ENCODE data around the gene DDX1. TPM values are rescaled to one million over a fixed set of nuclear protein-coding genes. Genes with fewer than 3 reads are reported as not detected.

DDX1 gene
- total and polyA plus RNA-seq, 2 donors (not counting 1 experiment from before 2014, with no cell fraction given), result 13.2 to 52.6 TPM

GRCh38 chr2:15653806-15654726 is 62.4 kb downstream of the DDX1 start:
- CTCF ChIA-PET, result no interaction called here

More at GRCh38 chr2:15653806-15654726, 62.4 kb downstream of the DDX1 start:
- no peak overlapping the region for H3K27ac ChIP-seq (ENCODE audit: low read length in 2 of 2)
- no peak overlapping the region for H3K4me2 ChIP-seq (replicated peaks; ENCODE audit: low read depth, low read length, poor library complexity, severe bottlenecking)
- DNase-seq (no peak), ATAC-seq (ENCODE audit: low read depth) (no peak)
- H3K9ac ChIP-seq (ENCODE audit: low read length), result no peak overlapping the region
- H3K4me3 ChIP-seq (ENCODE audit: control extremely low read depth in 1 of 5, extremely low read depth in 1 of 5, insufficient read depth in 1 of 5, low read depth in 2 of 5, low read length in 4 of 5), result no peak overlapping the region
- no peak for TF ChIP-seq EZH2 (IDR thresholded peaks at IDR 0.05; ENCODE audit: borderline replicate concordance, insufficient read depth, low read depth, low read length, poor library complexity, severe bottlenecking)
- no peak for TF ChIP-seq CTCF (IDR thresholded peaks at IDR 0.05)
- no peaks in the 10 kb centered on the region for H3K36me3 ChIP-seq (replicated peaks in 1 of 2; ENCODE audit: control extremely low read depth in 1 of 2, control insufficient read depth in 1 of 2, extremely low read depth in 1 of 2, insufficient read depth in 2 of 2, low read length in 1 of 2)
- H4K20me1 ChIP-seq (ENCODE audit: control insufficient read depth, insufficient read depth, low read length, poor library complexity, severe bottlenecking), result no peaks in the 10 kb centered on the region
- POLR2A ChIA-PET, result no interaction called here
- no peaks in the 10 kb centered on the region for H3K27me3 Mint-ChIP-seq
- WGBS (ENCODE audit: insufficient coverage), result 95% methylated on average over 28 of the region's 31 CpGs
- intact Hi-C loops (cut with micrococcal nuclease), result no loop called here
- no peak overlapping the region for H2AFZ ChIP-seq (ENCODE audit: insufficient read depth, low read depth, low read length, poor library complexity, severe bottlenecking)
- no peaks in the 10 kb centered on the region for H3K4me1 ChIP-seq (ENCODE audit: control insufficient read depth in 2 of 2, insufficient read depth in 2 of 2, low read length in 2 of 2)
- no peak overlapping the region for H3K4me3 Mint-ChIP-seq
- no peaks in the 10 kb centered on the region for H3K9me3 Mint-ChIP-seq (ENCODE audit: insufficient read depth)
- H3K9me3 ChIP-seq (ENCODE audit: control extremely low read depth in 1 of 3, control insufficient read depth in 2 of 3, insufficient read depth in 1 of 3, low read length in 2 of 3), result no peaks in the 10 kb centered on the region
- no peaks in the 10 kb centered on the region for H3K79me2 ChIP-seq (ENCODE audit: control insufficient read depth, insufficient read depth, low read length)
- H3K27ac Mint-ChIP-seq, result no peak overlapping the region
- H3K27me3 ChIP-seq (replicated peaks in 1 of 4; ENCODE audit: control extremely low read depth in 1 of 4, control insufficient read depth in 3 of 4, insufficient read depth in 4 of 4, low read length in 3 of 4), result peaks cover 0 to 2% (median 0%) of the 10 kb centered on the region in 4 experiments
- no peaks in the 10 kb centered on the region for H3K4me1 Mint-ChIP-seq
